H1 (cell line): Measurements from ENCODE around the gene SCN2B. TPM values are rescaled to one million over a fixed set of nuclear protein-coding genes. Genes with fewer than 3 reads are reported as not detected.

ENCODE experiments used
- CTCF ChIA-PET: fragments of 300-600 bp; sonication (Branson Sonifier 250); formaldehyde crosslinking; loops from one replicate; lab custom pipeline; 2021; ENCODE audit not compliant: partially characterized antibody; lab: Charles Lee
- POLR2A ChIA-PET: fragments of 300-600 bp; sonication (Branson Sonifier 250); formaldehyde crosslinking; loops from one replicate; lab custom pipeline; 2021; ENCODE audit warnings: inconsistent platforms; ENCODE audit not compliant: partially characterized antibody; lab: Charles Lee
- DNase-seq, 2 experiments: peaks; one replicate each; pipeline versions ENCODE4 v3.0.0 to v3.0.0-alpha.2; 2010 to 2022; ENCODE audit warnings: low spot score in 2 of 2, low read depth in 1 of 2, mixed read lengths in 1 of 2
- FAIRE-seq: peaks from 2 replicates; lab custom pipeline; 2011; peaks lifted over from hg19 to GRCh38; lab: Jason Lieb, UNC
- H2AFZ ChIP-seq: 2 replicates; pipeline ENCODE4 v1.8.1; 2012; ENCODE audit warnings: low read length, inconsistent platforms
- H2AK5ac ChIP-seq: 2 replicates; pipeline ENCODE4 v1.6.1; 2013; ENCODE audit warnings: low read depth, low read length
- H2BK120ac ChIP-seq: replicated peaks from 2 replicates; pipeline ENCODE3; 2013; ENCODE audit warnings: low read depth, low read length, inconsistent platforms
- H2BK12ac ChIP-seq: 2 replicates; pipeline ENCODE4 v1.6.1; 2013; ENCODE audit warnings: low read depth, low read length
- H2BK15ac ChIP-seq: 2 replicates; pipeline ENCODE4 v1.6.1; 2013; ENCODE audit warnings: low read length
- H2BK20ac ChIP-seq: 2 replicates; pipeline ENCODE4 v1.6.1; 2013; ENCODE audit warnings: low read length
- H2BK5ac ChIP-seq: 2 replicates; pipeline ENCODE4 v1.6.1; 2013; ENCODE audit warnings: low read depth, low read length
- H3K14ac ChIP-seq: 2 replicates; pipeline ENCODE4 v1.6.1; 2013; ENCODE audit warnings: inconsistent platforms; ENCODE audit not compliant: insufficient read length
- H3K18ac ChIP-seq: 2 replicates; pipeline ENCODE4 v1.6.1; 2013; ENCODE audit warnings: low read length; ENCODE audit errors: extremely low read depth
- H3K23ac ChIP-seq: 2 replicates; pipeline ENCODE4 v1.6.1; 2013; ENCODE audit warnings: inconsistent platforms; ENCODE audit not compliant: insufficient read length
- H3K23me2 ChIP-seq: 2 replicates; pipeline ENCODE4 v1.6.1; 2013; ENCODE audit warnings: low read depth, low read length
- H3K27ac ChIP-seq: 2 replicates; pipeline ENCODE4 v1.6.1; 2011; ENCODE audit warnings: low read depth, low read length, inconsistent platforms
- H3K27me3 ChIP-seq, 4 experiments: replicated peaks in 1 of 4; 1 replicate in 1 of 4; 2 replicates in 3 of 4; pipeline versions ENCODE4 v1.6.1 to v1.8.1; 2011 to 2013; ENCODE audit warnings: low read length in 3 of 4, mild to moderate bottlenecking in 3 of 4, inconsistent platforms in 2 of 4, mixed read lengths in 2 of 4, moderate library complexity in 1 of 4; ENCODE audit not compliant: control insufficient read depth in 3 of 4, insufficient read depth in 3 of 4; ENCODE audit errors: extremely low read depth in 1 of 4
- H3K36me3 ChIP-seq, 4 experiments: 2 replicates each; pipeline versions ENCODE4 v1.6.1 to v1.8.1; 2011 to 2013; ENCODE audit warnings: mild to moderate bottlenecking in 4 of 4, low read length in 3 of 4, moderate library complexity in 2 of 4, control low read depth in 1 of 4, inconsistent platforms in 1 of 4; ENCODE audit not compliant: insufficient read depth in 4 of 4, control insufficient read depth in 2 of 4
- H3K4ac ChIP-seq: replicated peaks from 2 replicates; pipeline ENCODE3; 2013; ENCODE audit warnings: low read length, low read depth, mixed read lengths, inconsistent platforms; ENCODE audit not compliant: insufficient read length
- H3K4me1 ChIP-seq, 4 experiments: replicated peaks in 1 of 4; 1 replicate in 1 of 4; 2 replicates in 3 of 4; pipeline versions ENCODE4 v1.6.1 to v1.8.1; 2011 to 2013; ENCODE audit warnings: low read length in 3 of 4, inconsistent platforms in 2 of 4, mixed read lengths in 1 of 4; ENCODE audit not compliant: insufficient read depth in 4 of 4, control insufficient read depth in 3 of 4
- H3K4me2 ChIP-seq, 2 experiments: 2 replicates each; pipeline versions ENCODE4 v1.6.1 to v1.8.1; 2011 to 2013; ENCODE audit warnings: low read depth in 2 of 2, low read length in 2 of 2, control low read depth in 1 of 2, inconsistent platforms in 1 of 2, mild to moderate bottlenecking in 1 of 2; ENCODE audit not compliant: insufficient read depth in 1 of 2
- H3K4me3 ChIP-seq, 4 experiments: fragments of 200-600, 300-600 bp in 1 of 4; sonication (generic), shearing (Covaris generic), sonication (Bioruptor Twin) in 1 of 4; 2 replicates each; pipeline versions ENCODE4 v1.5.1 to v1.8.1; 2011 to 2016; ENCODE audit warnings: low read length in 4 of 4, low read depth in 3 of 4, control low read depth in 2 of 4, inconsistent platforms in 2 of 4, mild to moderate bottlenecking in 2 of 4, mixed read lengths in 1 of 4, moderate library complexity in 1 of 4; ENCODE audit not compliant: insufficient read depth in 2 of 4; ENCODE audit errors: extremely low read depth in 1 of 4
- H3K56ac ChIP-seq: replicated peaks from 2 replicates; pipeline ENCODE3; 2013; ENCODE audit warnings: low read depth, mild to moderate bottlenecking, mixed read lengths, low read length, inconsistent platforms; ENCODE audit not compliant: insufficient read length
- H3K79me1 ChIP-seq: 2 replicates; pipeline ENCODE4 v1.6.1; 2013; ENCODE audit warnings: low read depth, low read length, control low read depth
- H3K79me2 ChIP-seq, 2 experiments: 2 replicates each; pipeline versions ENCODE4 v1.6.1 to v1.8.1; 2012 to 2013; ENCODE audit warnings: low read length in 2 of 2, mild to moderate bottlenecking in 2 of 2, inconsistent platforms in 1 of 2; ENCODE audit not compliant: insufficient read depth in 2 of 2, control insufficient read depth in 1 of 2
- H3K9ac ChIP-seq, 4 experiments: replicated peaks in 1 of 4; 1 replicate in 1 of 4; 2 replicates in 3 of 4; pipeline versions ENCODE4 v1.6.1 to v1.8.1; 2011 to 2013; ENCODE audit warnings: low read depth in 3 of 4, low read length in 3 of 4, control low read depth in 2 of 4, mild to moderate bottlenecking in 2 of 4, moderate library complexity in 2 of 4, inconsistent platforms in 1 of 4; ENCODE audit errors: extremely low read depth in 1 of 4
- H3K9me3 ChIP-seq, 2 experiments: 2 replicates each; pipeline versions ENCODE4 v1.6.1 to v1.8.1; 2012 to 2013; ENCODE audit warnings: mild to moderate bottlenecking in 2 of 2, moderate library complexity in 2 of 2, control low read depth in 1 of 2, inconsistent platforms in 1 of 2, low read depth in 1 of 2, low read length in 1 of 2, mixed read lengths in 1 of 2; ENCODE audit not compliant: insufficient read depth in 2 of 2
- H4K20me1 ChIP-seq, 2 experiments: replicated peaks in 1 of 2; 2 replicates each; pipeline versions ENCODE3 to v1.8.1; 2011 to 2013; ENCODE audit warnings: inconsistent platforms in 2 of 2, low read length in 2 of 2, mild to moderate bottlenecking in 1 of 2; ENCODE audit not compliant: insufficient read depth in 2 of 2, control insufficient read depth in 1 of 2
- H4K5ac ChIP-seq: 2 replicates; pipeline ENCODE4 v1.6.1; 2013; ENCODE audit warnings: low read length, low read depth, mixed read lengths, inconsistent platforms; ENCODE audit not compliant: insufficient read length
- H4K8ac ChIP-seq: 2 replicates; pipeline ENCODE4 v1.8.0; 2013; ENCODE audit warnings: mild to moderate bottlenecking, moderate library complexity, low read length, inconsistent platforms; ENCODE audit not compliant: insufficient read depth; ENCODE audit errors: extremely low read depth
- H4K91ac ChIP-seq: replicated peaks from 2 replicates; pipeline ENCODE3; 2013; ENCODE audit warnings: low read length, mixed read lengths, inconsistent platforms; ENCODE audit not compliant: insufficient read length
- ATF2 ChIP-seq: IDR thresholded peaks from 2 replicates; pipeline ENCODE4 v1.6.1; 2012; ENCODE audit warnings: low read length, inconsistent platforms
- BACH1 ChIP-seq: IDR thresholded peaks from 2 replicates; pipeline ENCODE4 v1.6.1; 2012; ENCODE audit warnings: low read length, improper control_type of control experiment
- BRCA1 ChIP-seq: IDR thresholded peaks from 2 replicates; pipeline ENCODE4 v1.6.1; 2012; ENCODE audit warnings: low read depth, low read length, improper control_type of control experiment
- CTBP2 ChIP-seq: IDR thresholded peaks from 2 replicates; pipeline ENCODE4 v1.7.0; 2011; ENCODE audit warnings: borderline replicate concordance, mild to moderate bottlenecking, moderate library complexity, mixed read lengths, low read length; ENCODE audit not compliant: insufficient read depth, insufficient read length
- EZH2 ChIP-seq: fragments of 200-600 bp; sonication (generic); IDR thresholded peaks from 2 replicates; pipeline ENCODE4 v1.7.1; 2012; ENCODE audit warnings: low read depth, mild to moderate bottlenecking, moderate library complexity, low read length, inconsistent platforms; ENCODE audit not compliant: severe bottlenecking
- KDM4A ChIP-seq: IDR thresholded peaks from one replicate; pipeline ENCODE4 v1.7.1; 2012; ENCODE audit warnings: low read depth, mild to moderate bottlenecking, moderate library complexity, low read length, inconsistent platforms; ENCODE audit not compliant: severe bottlenecking
- KDM5A ChIP-seq: fragments of 200-600 bp; IDR thresholded peaks from 2 replicates; pipeline ENCODE4 v1.7.1; 2012; ENCODE audit warnings: mild to moderate bottlenecking, low read length, inconsistent platforms, mixed read lengths
- PHF8 ChIP-seq: fragments of 200-600 bp; sonication (generic); conservative IDR thresholded peaks from 2 replicates; pipeline ENCODE4 v1.7.1; 2012; ENCODE audit warnings: low read depth, mild to moderate bottlenecking, inconsistent platforms, low read length, moderate library complexity
- WGBS, 2 experiments: shearing (Covaris generic) in 1 of 2; methylation state at CpG; one replicate each; pipeline versions ENCODE4 v1.1.6 to v1.1.7; 2013 to 2015; ENCODE audit warnings: low lambda C conversion rate in 2 of 2, mixed read lengths in 2 of 2, inconsistent platforms in 1 of 2, low coverage in 1 of 2, missing lambda C conversion rate in 1 of 2; ENCODE audit not compliant: insufficient replicate concordance in 2 of 2, insufficient coverage in 1 of 2, insufficient read length in 1 of 2; ENCODE audit errors: extremely low coverage in 1 of 2, missing lambda C conversion rate in 1 of 2; 5-methylcytosine and 5-hydroxymethylcytosine counted together
- polyA plus RNA-seq, 7 experiments: library from polyadenylated mRNA; depleted of rRNA in 3 of 7; stranded (reverse) in 5 of 7; unstranded in 2 of 7; fragments of >200 nt in 5 of 7; fragments of 200-250 nt in 2 of 7; gene quantifications; 1 replicate in 5 of 7; 2 replicates in 1 of 7; 4 replicates in 1 of 7; pipeline versions ENCODE4 v1.2.1 to v1.2.3, GENCODE V29; 2011 to 2013; ENCODE audit warnings: missing spikeins in 2 of 7, mixed read lengths in 2 of 7
- total RNA-seq: library from RNA; stranded (reverse); fragmentation: NEBNext Ultra II Directional; extraction: Animal tissue kit (Norgen Biotek cat#: 25700); gene quantifications from 2 replicates; pipeline ENCODE4 v1.2.1, GENCODE V29; 2021

SCN2B gene
- total and polyA plus RNA-seq, 2 of the 8 experiments (the other 6 are each of a cell fraction or from before 2014, with no cell fraction given): 0.14 to 0.24 TPM

- Histone ChIP-seq H3K4me1 (peaks cover 0 to 25% (median 10%) of the 10 kb centered on the region in 4 experiments; a peak in 6 of 7 replicates), H3K36me3 (no peaks in the 10 kb centered on the region), H3K4me3 (peak overlapping the region in 3 of 4 experiments; percentile 49 to 70 (median 57); a peak in 5 of 8 replicates), H3K27ac (no peak overlapping the region), H3K4me2 (peak overlapping the region; percentile 27 to 74), H3K27me3 (peaks cover 8 to 41% (median 27%) of the 10 kb centered on the region in 4 experiments), H2AFZ (no peak overlapping the region), H4K20me1 (peaks cover 0 to 3% of the 10 kb centered on the region in 2 experiments), H3K9ac (no peak overlapping the region), H3K23ac (no peak overlapping the region), H3K23me2 (no peaks in the 10 kb centered on the region), H3K56ac (no peak overlapping the region), H2BK12ac (no peak overlapping the region), H4K5ac (no peak overlapping the region), H2BK5ac (no peak overlapping the region), H3K9me3 (no peaks in the 10 kb centered on the region), H2AK5ac (no peak overlapping the region), H4K91ac (no peak overlapping the region), H3K4ac (no peak overlapping the region), H2BK20ac (no peak overlapping the region), H4K8ac (no peak overlapping the region), H2BK120ac (no peak overlapping the region), H3K79me1 (no peaks in the 10 kb centered on the region), H3K14ac (no peak overlapping the region), H3K18ac (0 out of 2 replicates have a peak overlapping the region, but pooled peaks have one; percentile 9), H2BK15ac (no peak overlapping the region), H3K79me2 (no peaks in the 10 kb centered on the region)
- TF ChIP-seq EZH2 (no peak), KDM4A (no peak), PHF8 (no peak), KDM5A (no peak), BACH1 (no peak), CTBP2 (no peak), ATF2 (no peak), BRCA1 (no peak)
- no peak for DNase-seq
- POLR2A ChIA-PET: no interaction called here
- FAIRE-seq: no peak
- 72% methylated on average over 6 of the region's 6 CpGs; no CpG with 5 or more reads in 1 of the 2 experiments for WGBS, 2 experiments
- CTCF ChIA-PET: interaction anchor here (0.6 to 12.7 kb wide), 11 partner anchors 9 to 248 kb away, joined by 3 to 245 read pairs (median 4); no protein-coding TSS in a partner anchor
These were observed 29.9 kb downstream of the SCN2B start for GRCh38 chr11:118146554-118146953.
